Hematopoietic multipotent progenitor cell treated with erythropoietin and hydrocortisone succinate and interleukin-3 and kit ligand, for 15 days (in vitro differentiated cells): ENCODE data around the gene SLC6A5.

ENCODE experiments used
- DNase-seq: peaks from one replicate; pipeline ENCODE4 v3.0.0-alpha.2; 2015; ENCODE audit warnings: low spot score

Gene SLC6A5

DNA sequence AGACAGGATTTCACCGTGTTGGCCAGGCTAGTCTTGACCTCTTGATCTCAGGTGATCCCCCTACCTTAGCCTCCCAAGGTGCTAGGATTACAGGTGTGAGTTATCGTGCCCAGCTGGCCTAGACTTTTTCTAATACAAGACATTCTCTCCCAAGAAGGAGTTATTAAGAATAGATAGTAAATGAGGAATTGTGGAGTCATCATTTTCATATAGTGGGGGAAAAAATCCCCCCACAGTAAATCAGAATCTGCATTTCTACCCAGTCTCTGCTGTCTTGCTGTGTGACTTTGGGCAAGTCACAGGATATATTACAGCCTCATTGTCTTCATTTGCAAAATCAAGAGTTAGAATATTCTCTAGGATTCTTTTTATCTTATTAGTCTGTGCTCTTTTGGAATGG, 21.6 kb downstream of the SLC6A5 start:
- DNase-seq = no peak

DNA sequence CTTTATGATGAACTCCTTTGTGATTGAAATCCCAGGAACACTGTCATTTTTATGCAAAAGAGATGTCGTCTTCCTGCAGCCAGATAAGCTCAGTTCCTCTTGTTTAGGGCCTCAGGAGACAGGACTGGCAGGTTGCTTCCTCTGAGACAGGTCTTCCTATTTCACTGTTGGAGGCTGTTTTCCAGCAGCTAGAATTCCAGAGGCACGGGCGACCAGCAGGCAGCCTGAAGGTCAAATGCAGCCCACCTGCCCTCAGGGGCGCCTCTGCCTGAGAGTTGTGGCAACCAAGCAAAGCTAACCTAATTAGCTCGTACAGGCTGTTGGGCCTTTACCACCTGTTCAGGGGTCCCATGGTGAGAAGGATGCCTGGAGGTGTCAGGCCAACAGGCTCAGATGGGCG, 22.3 kb downstream of the SLC6A5 start:
- no peak for DNase-seq

DNA sequence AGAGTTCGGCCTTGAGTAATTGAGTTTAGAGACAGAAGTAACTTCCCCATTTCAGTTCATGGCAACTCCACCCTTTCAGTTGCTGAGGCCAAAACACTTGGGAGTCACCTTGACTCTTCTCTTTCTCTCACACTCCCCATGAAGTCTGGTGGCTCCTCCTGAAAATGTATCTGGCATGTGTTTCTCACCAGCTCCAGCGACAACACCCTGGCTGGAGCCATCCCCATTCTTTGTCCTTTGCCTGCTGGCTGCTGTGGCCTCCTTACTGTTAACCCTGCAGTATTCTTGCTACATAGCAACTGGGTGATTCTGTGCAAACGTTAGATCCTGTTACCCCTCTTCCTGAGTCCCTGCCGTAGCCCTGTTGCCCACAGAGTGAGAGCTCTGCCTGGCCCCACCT, 23.8 kb downstream of the SLC6A5 start:
- no peak for DNase-seq

DNA sequence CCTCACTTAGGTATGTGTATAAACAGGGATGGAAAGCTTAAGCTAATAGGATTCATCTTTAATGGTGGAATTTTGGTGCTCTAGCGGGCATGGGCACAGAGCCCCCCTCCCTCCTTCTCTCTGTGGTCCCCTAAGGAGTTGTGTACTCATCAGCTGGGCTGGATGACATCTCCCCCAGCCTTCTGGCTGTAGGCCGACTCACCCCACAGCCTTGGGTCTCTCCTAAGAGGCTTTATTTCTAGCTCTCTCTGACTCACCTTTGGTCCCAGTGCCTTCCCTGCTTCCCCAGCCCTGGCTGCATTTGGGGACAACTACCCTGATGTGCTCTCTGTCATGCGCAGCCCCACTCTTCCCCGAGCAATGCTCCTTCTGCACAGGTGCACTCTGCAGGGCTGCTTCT, 26.9 kb downstream of the SLC6A5 start:
- no peak for DNase-seq

DNA sequence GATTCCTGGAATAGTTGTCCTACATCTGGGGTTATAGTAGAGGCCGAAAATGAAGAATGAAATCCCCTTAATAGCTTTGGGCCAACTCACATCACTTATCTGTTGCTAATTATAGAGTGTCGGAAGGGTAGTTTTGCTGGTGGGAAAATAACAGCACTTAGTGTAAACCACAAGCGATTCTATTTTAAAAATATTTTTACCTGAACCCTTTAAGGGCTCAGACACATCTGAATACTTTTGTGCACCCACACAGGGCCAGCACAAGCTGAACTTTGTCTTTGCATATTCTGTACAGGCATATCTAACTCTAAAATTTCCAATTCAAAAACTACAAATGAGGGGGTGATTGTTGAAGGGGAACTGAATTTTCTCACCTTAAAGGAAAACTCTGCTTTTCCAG, 27.6 kb downstream of the SLC6A5 start:
- no peak for DNase-seq

GRCh38 chr11:20627701-20628100, 28.3 kb downstream of the SLC6A5 start:
- no peak for DNase-seq

DNA sequence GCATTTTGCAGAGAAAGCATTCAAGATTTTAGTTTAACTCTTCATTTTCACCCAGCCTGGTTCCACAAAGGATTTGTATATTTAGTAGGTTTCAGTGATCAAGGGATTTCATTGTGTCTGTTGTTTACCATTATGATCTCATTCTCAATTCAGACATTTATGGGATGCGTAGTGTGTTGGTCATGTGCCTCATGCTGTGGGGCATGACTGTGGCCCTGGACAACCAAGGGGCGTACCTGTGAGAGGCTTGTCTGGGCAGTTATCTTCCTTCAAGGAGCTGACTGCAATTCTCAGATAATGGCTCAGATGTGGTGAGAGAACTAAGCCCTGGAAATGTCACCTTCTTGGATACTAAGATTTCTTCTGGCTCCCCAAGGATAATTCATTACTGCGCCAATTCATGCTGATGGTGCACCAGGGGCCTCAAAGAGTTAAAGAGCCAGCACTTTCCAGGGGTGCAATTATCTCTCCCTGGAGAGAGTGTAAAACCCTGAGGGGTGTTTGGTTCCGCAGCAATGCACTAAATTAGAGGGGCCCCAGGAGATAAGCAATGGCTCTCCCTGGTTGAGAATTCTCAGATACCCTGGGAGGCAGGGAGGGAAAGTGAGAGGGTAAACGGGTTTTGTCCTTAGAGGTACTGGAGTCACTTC, 32.2 kb downstream of the SLC6A5 start:
- DNase-seq = no peak

DNA sequence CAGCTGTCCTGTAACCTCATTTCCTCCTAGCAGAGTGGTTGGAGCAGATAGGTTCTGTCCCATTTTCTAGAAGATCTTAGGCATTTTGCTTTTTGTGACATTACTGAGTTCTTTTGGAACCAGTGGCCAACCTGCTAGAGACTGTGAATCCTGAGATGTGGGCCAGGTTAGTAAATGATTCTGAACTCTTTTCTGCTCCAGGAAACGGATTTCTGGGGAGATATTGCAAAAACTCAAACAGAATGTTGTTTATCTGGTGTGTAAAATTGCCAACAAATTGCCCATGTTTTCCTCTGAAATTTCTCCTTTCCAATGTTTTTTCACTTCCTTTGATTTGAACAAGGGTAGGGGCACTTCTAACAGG, 32.7 kb downstream of the SLC6A5 start:
- DNase-seq = no peak

DNA sequence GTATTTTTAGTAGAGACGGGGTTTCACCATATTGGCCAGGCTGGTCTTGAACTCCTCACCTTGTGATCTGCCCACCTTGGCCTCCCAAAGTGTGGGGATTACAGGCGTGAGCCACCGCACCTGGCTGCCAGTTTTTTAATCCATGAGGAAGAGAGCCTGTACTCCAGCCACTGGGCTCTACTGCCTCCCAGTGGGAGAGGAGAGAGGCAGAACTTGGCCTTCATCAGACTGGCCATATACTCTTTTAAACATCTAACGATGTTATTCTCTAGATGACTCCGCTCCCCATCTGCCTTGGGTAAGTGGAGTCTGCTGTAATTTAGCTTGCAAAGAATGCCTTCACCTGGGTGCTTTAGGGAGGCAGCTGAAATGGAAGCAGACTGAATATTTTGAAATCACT, 34.6 kb downstream of the SLC6A5 start:
- no peak for DNase-seq

- no peak for DNase-seq
Measured at GRCh38 chr11:20634781-20635180, 35.4 kb downstream of the SLC6A5 start.

DNA sequence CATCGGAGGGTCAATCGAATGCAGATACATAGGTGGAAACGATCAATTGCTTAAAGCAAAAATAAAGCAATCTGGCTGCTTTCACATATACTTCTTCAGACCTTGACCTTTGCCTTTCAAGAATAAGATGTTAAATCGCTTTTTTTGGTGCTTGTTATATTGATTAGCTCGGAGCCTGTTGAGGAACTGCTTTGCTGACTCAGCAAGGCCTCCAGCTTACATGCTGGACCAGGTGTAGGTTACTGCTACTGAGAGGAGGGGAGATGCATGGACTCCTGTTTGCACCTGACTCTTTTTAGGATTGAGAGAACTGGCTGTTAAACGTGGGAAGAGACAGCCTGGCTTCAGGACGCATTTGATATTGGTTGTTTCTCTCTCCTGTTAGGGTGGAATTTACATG, 38.7 kb downstream of the SLC6A5 start:
- DNase-seq = no peak

DNA sequence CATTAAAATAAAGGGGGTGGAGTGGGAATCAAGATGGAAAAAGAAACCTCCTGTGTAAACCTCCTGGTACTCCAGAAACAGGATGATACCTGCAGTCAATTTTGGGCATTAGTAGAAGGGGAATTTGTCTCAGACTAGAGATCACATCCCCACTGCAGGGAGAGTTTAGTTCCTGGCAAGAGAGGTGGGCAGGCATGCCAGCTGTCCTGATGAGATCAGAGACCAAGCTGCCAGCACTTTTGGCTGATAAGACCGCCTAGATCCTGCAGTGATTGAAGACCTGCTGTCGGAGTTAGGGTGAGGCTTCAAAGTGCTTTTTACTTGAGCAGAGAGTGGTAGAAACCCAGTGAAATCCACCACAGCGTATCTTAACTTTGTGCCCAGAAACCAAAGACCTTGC, 40.3 kb downstream of the SLC6A5 start:
- no peak for DNase-seq

- DNase-seq = no peak
Measured at GRCh38 chr11:20640401-20640800, 41.0 kb downstream of the SLC6A5 start.

DNA sequence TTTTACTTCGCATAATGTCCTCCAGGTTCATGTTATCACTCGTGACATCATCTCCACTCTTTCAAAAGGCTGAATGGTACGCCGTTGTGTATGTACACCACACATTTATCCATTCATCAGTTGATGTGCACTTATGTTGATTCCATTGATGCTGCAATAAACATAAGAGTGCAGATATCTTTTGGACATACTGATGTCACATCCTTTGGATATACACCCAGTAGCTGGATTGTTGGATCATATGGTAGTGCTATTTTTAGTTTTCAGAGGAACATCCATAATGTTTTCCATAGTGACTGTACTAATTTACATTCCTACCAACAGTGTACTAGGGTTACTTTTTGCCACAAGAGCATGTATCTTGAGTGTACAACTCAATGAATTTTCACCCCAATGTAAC, 45.0 kb downstream of the SLC6A5 start:
- DNase-seq = no peak

DNA sequence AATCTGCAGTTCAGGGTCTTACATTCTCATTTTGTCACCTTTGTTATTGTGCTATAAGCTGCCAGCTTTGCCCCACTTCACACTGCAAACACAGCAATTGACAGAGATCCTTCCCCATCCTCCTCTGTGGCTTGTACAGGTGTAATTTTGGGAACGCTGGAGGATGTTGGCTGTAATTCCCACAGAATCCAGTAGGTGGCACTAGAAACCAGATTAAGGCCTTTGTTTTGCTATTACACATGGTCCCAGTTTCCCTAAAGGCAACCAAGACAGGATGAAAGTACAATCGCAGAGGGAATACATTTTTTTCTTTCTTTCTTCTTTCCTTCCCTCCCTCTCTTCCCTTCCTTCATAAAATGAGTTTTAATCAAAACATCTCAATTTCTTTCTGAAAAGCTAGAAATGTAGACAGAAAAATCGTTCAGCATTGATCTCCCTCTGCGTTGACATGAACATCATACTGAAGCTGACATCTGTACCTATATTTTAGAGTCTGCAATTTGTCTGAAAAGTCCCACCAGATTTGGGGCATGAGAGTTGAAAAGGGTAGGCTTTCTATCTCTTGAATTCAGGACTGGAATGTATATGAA, 48.7 kb downstream of the SLC6A5 start:
- peak; percentile 58 for DNase-seq

DNA sequence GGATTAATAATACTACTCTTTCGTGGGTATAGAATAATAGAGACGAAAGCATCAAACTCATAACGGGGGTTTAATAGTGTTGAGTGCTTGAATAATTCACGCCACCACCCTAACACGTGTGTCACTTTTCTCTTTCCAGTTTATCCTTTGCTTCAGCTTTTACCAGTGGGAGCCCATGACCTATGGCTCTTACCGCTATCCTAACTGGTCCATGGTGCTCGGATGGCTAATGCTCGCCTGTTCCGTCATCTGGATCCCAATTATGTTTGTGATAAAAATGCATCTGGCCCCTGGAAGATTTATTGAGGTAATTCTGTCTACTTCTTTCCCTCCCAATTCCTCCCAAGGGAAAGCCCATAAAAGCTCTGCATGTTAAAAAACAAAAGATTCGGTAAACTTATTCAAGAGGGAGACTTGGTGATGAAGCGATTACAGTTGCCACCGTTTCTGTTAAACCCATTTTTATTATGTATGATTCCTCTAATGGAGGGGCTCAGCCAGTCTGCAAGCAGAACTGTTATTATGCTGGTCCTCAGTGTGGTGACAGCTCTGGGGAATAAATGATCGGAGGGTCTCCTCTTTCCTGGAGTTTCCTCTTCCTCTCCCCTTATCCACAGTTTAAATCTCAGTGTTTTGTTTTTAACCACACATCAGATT, 52.9 kb downstream of the SLC6A5 start:
- DNase-seq = no peak

DNA sequence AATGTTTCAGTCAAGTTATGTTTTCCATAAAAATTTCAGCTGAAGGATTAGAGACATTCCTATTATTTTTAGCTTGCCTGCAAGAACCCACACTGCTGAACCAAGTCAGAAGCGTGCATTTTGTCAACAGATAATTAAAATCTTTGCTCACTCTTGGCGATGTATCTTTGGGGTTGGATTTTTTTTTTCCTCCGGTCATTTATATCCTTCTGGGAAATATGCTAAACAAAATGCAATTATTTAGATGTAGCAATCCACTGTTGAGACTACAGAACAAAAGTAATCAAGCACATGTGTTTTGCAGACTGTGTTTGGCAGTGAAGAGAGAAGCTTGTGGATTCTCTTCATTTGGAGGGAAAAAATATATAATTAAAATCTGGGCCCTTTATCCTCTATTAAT, 54.6 kb downstream of the SLC6A5 start:
- DNase-seq = no peak

GRCh38 chr11:20656901-20657300, 57.5 kb downstream of the SLC6A5 start:
- DNase-seq = no peak

DNA sequence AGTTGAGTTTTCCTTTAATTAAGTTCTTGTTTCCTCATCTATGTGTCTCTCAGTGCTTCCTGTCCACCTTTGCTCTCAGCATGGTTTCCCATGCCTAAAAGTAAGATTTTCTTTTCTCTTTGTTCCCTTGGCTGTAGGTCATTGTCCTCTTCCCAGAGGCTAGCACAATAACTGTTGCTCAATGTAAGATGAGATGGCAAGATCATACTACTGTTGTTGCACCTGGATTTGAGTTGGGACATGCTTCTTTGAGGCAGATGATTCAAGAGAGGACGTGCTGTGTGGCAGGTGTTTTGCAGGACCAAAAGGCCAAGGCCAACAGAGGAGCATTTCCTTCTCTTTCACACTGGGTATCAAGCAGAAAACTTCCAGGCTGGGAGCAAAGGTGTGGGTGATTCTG, 58.7 kb downstream of the SLC6A5 start:
- DNase-seq = no peak

- no peak for DNase-seq
Measured at GRCh38 chr11:20661445-20661844, 62.0 kb downstream of the SLC6A5 start.

GRCh38 chr11:20661850-20662249, 62.4 kb downstream of the SLC6A5 start:
- DNase-seq = no peak

DNA sequence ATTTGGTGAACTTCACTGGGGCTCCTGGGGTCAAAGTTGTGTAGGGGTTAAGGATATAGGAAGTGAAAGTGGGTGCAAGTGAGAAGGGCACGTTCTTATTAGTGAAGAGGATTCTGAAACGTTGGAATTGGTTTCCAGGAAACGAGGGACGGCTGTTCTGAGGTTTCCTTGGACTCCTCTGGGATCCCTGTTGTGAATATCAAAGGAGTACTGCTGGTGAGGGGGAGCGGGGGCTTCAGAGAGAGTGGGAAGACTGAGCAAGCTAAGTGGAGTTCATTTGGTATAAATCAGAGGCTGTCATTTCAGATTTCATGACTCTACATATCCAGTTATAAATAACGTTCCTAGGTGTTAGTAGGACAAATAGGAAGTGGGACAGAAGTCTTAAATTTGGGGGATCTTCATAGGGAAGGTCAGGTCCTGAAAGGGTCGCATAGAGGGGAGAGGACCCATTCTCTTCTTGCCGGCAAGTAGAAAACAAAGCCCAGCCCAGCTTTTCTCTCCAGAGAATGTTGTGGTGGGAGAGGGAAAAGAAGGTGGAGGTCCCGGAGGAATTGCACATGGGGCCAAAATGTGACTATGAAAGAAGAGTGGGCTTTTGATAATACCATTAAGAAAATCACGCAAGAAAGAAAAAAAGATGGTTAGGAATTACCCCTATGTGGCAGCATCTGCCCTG, 68.9 kb downstream of the SLC6A5 start:
- DNase-seq = no peak
